HG03025 (cell line): ENCODE data around the gene TRAPPC1.

ENCODE experiments used
- ATAC-seq: cut with Tn5 transposase; IDR thresholded peaks from one replicate; pipeline ENCODE4 v1.9.1; 2021; ENCODE audit warnings: mild to moderate bottlenecking, moderate library complexity; ENCODE audit not compliant: unreplicated experiment, low FRiP score

Gene TRAPPC1

DNA sequence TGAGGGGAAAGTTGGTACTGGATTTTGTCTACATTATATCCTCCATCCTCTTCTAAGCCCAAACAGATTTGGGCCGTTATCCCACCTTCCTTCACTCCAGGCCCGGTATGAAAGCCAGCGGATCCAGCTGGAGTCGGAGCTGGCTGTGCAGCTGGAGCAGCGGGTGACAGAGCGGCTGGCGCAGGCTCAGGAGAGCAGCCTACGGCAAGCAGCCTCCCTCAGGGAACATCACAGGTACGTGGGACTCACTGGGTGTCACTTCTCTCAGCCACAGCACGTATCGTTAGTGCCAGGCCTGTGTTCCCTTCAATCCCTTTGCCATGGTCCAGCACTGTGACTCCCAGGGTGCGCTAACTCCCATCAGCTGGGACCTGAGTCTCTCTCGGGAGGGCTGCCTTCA is 11.5 kb upstream of the TRAPPC1 start:
- no peak for ATAC-seq

DNA sequence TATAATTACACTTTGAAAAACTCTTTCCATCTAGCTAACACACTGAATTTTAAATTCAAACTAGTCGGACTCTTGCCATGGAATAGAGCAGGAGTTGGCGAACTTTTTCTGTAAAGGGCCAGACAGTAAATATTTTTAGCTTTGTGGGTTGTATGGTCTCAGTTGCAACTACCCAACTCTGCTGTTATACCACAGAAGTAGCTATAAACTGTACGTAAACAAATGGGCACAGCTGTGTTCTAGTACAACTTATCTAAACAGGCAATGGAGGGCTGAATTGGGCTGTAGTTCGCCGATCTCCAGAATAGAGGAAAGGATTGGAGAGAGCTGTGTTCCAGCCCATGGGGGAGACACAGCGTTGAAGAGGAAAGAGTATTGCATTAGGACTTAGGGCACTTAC is 9.0 kb upstream of the TRAPPC1 start:
- no peak for ATAC-seq

DNA sequence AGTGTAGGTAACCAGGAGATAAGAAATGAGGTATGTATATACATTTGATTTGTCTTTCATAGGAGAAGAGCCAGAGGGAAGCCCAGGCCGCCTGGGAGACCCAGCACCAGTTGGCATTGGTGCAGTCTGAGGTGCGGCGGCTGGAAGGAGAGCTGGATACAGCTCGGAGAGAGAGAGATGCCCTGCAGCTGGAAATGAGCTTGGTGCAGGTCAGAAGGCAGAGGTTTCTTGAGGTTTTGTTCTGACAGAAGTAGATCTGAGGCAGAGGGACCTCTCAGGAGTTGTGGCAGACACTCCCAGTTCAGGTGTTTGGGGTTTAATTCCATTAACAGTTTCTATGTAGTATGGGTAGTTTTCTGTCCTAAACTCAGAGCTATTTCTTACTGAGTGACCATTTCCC is 8.3 kb upstream of the TRAPPC1 start:
- ATAC-seq = no peak

DNA sequence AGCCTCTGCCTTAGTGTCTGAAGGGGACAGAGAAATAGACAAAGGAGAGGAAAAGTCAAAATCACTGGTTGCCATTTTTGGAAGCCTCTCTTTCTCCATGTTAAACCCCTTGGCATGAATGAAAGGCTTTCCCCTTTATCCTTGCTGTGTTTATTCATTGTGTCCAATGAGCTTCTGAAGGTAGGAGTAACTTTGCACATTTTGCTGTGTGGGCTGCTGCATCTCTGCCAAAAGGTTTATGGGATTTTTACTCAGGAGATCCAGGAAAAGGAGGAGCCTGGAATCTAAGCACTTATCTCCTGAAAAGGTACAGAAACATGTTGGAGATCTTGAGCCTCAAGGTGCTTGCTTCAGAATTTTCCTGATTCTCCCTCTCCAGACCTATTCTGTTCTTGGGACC is 4.1 kb upstream of the TRAPPC1 start:
- ATAC-seq = no peak

DNA sequence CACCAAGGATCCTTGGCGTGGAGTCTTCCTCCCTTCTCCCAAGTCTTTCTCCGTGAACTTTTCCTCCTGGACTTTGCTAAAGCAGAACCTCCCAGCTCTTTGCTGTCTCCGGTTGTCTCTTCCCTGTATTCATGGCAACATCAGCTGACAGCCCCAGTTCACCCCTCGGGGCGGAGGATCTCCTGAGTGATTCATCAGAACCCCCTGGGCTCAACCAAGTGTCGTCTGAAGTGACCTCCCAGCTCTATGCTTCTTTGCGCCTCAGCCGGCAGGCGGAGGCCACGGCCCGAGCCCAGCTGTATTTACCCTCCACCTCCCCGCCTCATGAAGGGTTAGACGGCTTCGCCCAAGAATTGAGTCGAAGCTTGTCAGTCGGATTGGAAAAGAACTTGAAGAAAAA is 1.2 kb upstream of the TRAPPC1 start:
- ATAC-seq = no peak

DNA sequence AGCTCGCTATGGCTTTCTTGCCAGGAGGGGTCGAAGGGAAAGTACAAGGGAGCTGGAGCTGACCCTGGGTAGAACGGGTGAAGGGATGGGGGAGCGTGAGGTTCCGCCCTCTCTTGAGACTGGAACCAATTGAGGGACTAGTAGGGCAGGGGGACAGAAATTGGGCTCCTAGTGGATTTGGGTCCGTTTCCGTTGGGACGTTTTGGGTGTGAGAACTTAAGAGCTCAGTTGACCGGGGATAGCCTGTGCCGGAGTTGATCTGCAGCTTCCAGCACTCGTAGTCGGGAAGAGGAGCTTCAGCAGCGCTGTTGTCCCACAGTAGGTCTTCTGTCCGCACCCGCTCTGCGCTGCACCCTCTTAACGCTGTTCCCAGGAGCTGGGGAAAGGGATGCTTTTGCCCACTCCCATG is 741 bp upstream of the TRAPPC1 start:
- no peak for ATAC-seq

DNA sequence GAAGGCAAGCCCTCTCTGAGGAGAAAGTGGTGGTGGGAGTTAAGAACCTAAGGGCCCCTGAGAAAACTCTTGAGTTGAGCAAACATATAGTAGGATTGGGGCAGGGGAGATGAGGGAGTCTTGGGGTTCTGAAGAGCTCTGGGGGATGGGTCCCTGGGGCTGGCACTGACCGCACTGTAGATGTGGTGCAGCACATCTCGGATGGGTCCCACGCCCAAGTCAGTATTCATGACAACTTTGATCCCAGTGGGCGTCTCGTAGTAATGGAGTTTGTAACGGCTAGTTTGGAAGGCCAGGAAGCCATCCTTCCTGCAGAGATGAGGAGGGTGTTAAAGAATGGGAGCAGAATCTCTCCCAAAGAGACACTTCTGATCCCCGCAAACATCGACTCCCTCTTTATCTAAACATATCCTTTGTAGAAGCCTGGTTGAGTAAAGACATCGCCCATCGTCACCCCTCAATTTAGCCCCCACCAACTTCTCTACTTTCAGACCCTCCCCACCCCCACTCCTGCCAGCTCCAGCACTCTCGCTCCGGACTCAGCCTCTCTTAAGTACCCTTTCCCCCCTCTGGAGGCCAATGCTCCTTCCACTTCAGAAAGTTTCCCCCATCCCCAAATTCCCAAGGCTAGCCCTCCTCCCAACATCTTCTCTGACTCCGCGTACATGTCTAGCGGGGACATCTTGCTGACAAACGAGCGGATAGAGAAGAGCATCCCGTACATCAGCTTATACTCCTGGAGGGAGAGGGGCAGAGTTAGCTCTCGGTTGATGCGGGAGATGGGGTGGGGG is 710 bp downstream of the TRAPPC1 start:
- no peak for ATAC-seq

DNA sequence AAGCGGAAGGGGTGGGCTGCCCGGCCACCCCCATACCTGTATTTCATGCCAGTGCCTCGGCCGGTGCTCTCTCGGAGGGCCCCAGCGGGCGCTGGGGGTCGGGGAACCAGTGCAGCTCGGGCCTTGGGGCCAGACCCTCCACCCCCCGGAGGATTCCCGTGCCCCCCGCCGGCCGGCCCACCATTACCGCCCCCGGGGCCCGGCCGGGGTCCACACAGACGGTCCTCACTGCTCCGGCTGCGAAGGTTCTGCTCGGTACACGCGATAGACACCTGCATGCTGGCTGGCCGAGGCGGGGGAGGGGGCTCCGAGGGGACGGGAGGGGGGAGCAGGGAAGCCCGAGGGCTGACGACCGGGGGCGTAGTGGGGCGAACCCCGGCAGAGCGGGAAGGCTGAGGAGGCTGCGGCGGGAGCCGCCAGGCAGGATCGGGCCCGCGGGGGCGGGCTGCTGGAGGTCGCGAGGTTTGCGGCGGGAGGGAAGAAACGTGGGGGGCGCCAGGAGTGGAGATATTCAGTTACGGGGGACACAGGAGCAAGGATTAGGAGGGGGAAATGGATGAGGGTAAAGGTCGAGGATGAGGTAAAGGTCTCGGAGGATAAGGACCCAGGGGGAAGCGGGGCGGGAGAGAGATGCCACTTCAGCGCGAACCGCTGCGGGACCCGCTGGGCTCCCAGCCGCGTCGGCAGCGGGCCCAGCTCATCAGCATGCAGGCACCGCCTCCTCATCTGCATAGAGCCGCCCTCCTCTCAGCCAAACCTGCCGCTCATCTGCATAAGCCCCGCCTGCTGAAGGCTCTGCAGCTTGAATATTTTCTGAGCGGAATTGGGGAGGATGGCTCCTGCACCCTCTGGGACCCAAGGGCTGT is 2.4 kb downstream of the TRAPPC1 start, which contains the start of gene KCNAB3:
KCNAB3 (minus strand) TSS at position 699 of the 866 bp plus-strand sequence; CDS start at position 278, 421 bp downstream.
- no peak for ATAC-seq

DNA sequence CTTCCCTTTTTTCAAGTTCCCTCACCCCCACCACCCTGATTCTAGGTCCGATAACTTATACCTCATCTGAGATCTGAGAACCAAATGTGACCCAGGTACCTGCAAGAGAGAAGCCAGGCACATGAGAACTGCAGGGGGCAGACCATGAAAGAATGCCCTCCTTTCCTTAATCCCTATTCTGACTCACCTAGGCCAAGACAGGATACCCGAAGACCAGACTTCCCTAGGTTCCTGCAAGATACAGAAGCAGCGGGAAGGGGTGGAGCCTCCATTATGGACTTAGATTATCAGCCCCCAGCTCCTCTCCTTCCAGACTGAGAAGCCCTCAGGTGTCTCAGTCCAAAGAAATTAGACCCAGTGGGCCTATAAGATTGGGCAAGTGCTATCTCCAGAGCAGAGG is 4.2 kb downstream of the TRAPPC1 start:
- no peak for ATAC-seq

DNA sequence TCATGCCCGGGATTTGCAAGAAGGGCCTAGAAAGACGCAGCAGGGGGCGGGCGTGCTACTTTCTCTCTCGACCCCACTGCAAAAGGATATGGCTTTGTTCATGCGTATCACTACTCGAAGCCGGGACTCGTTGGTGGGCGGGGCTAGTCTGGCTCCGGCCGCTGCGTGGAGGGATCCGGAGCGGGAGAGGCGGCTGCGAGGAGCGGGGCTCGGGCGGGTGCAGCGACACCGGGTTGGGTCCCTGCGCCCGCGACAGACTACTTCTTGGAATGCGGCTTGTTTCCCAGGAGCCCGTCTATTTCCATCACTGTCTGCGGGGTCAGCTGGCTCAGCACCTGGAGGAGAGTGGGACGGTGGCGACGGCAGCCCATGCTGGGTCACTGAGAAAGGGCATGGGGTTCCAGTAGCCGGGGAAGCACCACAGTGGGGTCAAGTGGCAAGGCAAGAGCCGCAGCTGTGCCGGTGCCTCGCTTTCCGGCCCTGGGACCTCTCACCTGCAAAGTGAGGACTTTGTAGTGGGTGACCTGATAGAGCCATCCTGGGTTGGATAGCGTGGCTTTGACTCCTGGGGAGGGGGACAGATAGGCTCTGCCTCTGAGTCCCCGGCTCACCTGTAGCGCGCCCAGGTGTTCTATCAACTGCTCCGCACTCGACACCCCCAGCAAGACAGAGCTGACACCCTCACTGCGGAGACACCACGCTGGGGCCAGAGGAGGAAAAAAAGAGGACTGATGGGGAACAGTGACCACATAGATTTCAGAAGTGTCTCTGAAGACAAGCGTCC is 8.7 kb downstream of the TRAPPC1 start:
- ATAC-seq = no peak

DNA sequence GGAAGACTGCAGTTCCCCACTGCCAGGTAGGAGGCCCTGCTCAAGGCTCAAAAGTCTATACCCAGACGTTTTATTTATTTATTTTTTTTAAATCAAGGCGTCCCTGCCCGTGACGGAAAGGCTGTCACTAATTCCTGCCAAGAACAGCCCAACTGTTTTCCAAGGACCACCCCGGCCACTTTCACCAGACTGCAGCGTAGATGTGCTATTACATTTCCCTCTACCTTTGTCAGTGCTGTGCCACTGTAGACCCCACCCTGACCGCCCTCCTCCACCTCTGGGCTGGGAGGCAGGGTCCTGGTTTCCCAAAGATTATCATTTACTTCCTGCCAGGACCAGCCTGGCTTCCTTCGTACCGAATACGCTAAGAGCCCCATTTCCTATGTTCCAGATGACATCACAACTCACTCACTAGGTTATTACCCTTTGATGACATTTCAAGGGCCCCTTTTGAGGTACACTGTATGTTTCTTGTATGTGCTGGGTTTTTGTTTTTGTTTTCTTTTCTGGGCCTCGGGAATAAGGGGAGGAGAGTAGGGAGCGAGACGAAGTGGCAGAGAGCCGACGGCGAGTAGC is 9.4 kb downstream of the TRAPPC1 start:
- ATAC-seq = no peak

DNA sequence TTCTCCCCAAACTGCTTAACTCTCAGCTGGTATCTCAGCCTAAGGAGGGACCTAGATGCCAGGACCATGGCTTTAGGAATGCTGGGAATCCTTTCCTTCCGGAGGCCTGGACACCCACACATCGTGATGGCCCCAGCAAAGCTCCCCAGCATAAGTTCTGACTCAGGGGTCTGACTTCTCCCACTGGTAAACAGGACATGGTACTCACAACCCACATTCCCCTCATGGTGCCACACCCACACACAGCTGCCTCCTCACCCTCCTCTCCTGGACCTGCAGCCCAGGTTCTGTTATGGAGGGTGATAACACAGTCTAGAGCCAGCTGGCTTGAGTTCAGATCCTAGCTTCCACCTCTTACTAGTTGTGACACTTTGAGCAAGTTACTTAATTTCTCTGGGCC is 14.9 kb downstream of the TRAPPC1 start:
- no peak for ATAC-seq

DNA sequence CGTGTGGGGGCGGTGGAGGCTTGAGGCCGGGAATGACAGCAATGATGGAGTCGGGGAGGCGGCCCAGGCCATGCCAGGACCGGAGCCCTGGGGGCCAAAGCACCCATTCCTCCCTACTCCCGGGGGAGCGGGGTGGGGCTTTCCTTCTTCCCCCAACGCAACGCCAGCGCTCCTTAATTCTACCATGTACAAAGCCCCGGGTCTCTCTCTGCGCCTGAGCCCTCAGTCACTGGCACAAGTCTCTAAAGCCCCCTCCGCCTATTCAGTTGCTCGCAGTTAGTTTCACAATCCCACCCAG is 15.4 kb downstream of the TRAPPC1 start:
- peak; percentile 3 for ATAC-seq

DNA sequence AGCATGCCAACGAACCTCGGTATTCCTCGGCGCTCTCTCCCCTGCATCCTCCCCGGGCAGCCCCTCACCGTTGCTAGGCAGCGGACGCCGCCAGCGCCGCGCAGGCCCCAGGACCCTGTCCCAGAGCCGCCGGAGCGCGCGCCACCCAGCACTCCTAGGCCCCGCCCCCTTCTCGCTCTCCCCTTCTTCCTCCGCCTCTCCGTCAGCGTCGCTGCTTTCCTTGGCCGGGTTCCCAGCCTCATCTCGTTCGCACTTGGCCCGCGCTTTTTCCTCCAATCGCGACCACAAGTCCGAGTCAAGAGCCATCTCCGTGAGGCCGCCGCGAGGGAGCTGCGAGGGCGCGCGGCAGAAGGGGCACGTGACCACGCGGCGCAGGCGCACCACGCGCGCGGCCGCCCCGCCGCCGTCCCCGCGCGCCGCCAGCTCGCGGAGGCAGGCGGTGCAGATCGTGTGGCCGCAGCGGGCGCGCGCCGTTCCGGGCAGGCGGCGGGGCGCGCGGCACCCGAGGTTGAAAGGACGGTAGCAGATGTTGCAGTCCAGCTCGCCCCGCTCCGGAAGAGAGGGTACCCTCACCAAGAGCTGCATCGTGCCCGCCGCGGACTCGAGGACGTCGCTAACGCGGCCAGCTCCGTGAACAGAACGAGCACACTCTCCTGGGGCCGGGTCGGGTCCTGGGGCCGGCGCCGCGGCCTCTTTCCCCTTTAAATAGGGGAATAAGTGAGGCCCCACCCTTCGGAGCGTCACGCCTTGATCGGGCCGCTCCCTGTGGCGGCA is 15.9 kb downstream of the TRAPPC1 start, which contains the start of gene RNF227:
RNF227 (minus strand) TSS at position 679 of the 774 bp plus-strand sequence; CDS start at position 585, 94 bp downstream.
- ATAC-seq = peak; percentile 66

DNA sequence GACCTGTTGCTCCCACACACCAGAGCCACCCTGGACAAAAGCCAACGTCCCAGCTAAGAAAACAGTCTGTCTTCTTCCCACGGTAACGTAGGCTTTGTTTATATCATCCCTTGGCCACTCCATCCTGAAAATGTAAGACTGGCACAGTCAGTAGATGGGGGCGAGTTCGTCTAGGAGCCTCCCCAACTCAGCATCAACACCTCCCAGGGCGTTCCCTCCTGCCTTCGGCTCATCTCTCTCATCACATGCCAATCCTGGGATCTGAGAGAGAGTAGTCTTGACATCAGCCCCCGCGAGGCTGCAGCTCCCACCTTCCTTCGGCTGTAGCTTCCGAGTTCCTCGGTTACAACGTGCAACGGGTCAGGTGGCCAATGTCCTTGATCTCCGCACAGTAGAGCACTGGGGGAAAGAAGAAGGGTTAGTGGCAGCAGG is 16.6 kb downstream of the TRAPPC1 start:
- no peak for ATAC-seq

DNA sequence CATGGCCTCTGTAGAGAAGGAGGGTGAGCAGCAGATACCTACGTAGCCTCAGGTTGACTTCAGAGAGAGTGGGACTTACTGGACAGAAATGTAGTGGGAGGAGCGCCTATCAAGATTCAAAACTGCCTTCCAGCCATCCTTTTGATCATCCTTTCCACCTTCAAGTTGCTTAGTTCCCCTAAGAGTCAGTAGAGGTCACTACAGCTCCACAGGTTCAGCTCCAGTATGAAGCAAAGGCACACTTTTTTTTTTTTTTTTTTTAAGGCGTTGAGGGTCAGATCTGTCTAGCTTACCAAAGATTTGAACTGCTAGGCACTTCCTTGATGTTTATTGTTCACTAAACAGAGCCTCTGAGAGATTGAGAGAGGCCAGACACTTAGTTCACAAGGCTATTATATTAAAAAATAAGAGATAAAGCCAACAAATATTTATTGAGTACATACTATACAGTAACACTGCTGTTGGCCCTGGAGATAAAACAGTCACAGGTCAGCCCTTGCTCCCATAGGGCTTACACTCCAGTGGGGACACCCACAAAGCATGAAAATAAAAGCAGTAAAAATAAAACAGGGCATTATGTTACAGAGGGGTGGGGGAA is 18.7 kb downstream of the TRAPPC1 start:
- no peak for ATAC-seq

DNA sequence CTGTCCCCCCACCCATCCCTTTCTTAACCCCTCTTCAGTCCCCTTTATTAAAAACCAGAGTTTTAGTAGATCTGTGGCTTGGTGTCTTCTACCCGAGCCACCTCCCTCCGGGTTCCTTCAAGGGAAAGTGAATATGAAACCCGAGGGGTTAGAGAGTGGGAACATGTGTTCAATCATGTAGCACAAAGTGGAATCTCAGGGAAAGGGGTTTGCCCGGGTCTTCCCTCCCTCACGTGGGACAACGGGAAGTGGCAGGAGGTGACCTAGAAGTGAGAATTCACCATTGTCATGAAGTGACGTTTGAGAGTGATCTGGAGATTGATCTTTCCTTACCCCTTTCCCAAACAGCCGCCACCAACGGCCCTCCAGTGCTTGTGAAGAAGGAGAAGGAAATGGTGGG is 20.6 kb downstream of the TRAPPC1 start:
- no peak for ATAC-seq

DNA sequence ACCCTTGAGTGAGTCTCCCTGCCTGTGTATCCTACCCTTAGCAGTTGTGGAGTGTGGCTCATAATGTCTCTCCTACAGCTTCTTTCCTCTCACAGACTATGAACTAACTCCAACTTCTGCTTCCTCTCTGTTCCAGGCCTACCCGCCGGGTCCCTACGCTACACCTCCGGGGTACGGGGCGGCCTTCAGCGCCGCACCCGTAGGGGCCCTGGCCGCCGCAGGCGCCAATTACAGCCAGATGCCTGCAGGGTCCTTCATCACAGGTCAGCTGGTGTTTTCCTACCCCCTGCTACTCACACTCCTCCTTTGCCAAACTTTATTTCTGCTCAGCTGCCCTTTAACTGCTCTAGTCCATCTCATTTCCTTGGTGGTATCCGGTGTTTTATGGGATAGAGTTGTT is 21.0 kb downstream of the TRAPPC1 start:
- ATAC-seq = no peak

DNA sequence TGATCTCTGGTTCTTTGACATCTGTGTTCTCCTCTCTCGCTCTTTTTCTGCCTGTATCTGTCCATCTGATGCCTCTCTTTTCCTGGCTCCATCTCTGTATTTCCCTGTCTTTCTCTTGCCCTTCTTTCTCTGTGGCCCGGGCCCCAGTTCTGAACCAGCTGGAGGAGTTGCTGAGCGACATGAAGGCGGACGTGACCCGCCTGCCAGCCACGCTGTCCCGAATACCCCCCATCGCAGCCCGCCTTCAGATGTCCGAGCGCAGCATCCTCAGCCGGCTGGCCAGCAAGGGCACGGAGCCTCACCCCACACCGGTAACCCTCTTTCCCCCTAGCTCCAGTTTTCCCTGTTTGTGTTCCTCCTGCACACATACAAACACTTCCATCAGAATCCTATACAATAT is 21.5 kb downstream of the TRAPPC1 start:
- no peak for ATAC-seq
